Testis (tissue), 2 donors: Measurements from ENCODE around the gene CCR7.

Experiments used
- CTCF ChIP-seq, 3 experiments: fragments of 450-650 bp in 2 of 3; fragments of 200-600 bp in 1 of 3; sonication (generic) in 1 of 3; IDR thresholded peaks; one replicate each; pipeline ENCODE4 v1.5.1; 2016 to 2019; ENCODE audit warnings: antibody characterized with exemption in 3 of 3, mild to moderate bottlenecking in 2 of 3, moderate library complexity in 1 of 3
- POLR2A ChIP-seq: fragments of 450-650 bp; IDR thresholded peaks from one replicate; pipeline ENCODE4 v1.6.1; 2017; ENCODE audit warnings: antibody characterized with exemption, mild to moderate bottlenecking, moderate library complexity

DNA sequence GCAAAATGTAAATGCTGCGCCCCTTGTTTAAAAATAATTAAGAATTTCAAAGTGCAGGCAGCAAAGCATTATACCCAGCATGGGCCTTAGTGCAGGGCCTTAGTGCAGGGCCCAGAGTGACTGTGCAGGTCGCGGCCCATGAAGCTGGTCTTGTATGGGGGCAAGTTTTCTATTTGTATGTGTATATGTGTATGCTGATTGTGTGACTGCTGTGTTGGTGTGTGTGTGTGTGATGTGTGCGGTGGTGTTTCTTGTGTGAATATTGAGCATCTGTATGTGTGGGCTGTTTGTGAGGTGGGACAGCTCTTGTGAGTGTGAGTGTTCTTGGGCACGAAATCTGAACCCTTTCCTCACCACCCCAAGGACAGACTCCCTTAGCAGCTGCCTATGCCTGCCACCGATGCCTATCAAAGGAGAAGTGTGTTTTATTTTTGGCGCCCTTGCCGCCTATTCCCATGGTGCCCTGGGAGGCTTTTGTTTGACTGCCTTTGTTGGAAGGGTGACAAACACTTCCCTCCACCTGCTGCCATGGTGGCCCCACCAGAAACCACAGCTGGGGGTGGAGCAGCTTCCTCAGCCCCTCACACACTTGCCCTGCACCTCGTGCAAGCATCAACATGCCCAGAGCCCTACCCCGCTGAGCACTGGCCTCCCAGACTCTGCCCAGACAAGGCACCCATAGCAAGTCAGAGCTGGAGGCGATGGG lies 18.0 kb downstream of the CCR7 start:
- TF ChIP-seq CTCF (IDR thresholded peaks at IDR 0.05) (no peak), POLR2A (no peak)
